CD4-positive, alpha-beta T cell treated with Interferon alpha-2 for 1 hour (primary cell): ENCODE measurements around the gene SPATA2.

Experiments
- DNase-seq, 2 donors: peaks; one replicate each; pipeline ENCODE4 v3.0.0-alpha.2; 2020 to 2022

The SPATA2 gene

GRCh38 chr20:49929142-49929494 lies 13.8 kb upstream of the SPATA2 start:
- DNase-seq: no peak

- peak; percentile 78 to 86 for DNase-seq
Observed at GRCh38 chr20:49928411-49929141, 13.2 kb upstream of the SPATA2 start.

GRCh38 chr20:49925901-49926454 lies 10.6 kb upstream of the SPATA2 start:
- no peak for DNase-seq

GRCh38 chr20:49924247-49924646 lies 8.9 kb upstream of the SPATA2 start:
- DNase-seq: no peak

- no peak for DNase-seq
Observed at GRCh38 chr20:49919461-49919860, 4.1 kb upstream of the SPATA2 start.

- DNase-seq: no peak
Observed at GRCh38 chr20:49919009-49919408, 3.7 kb upstream of the SPATA2 start.

- no peak for DNase-seq
Observed at GRCh38 chr20:49918446-49918845, 3.1 kb upstream of the SPATA2 start.

- DNase-seq: peak in 1 of 2 donors; percentile 33
Observed at GRCh38 chr20:49916146-49917002, 1.0 kb upstream of the SPATA2 start.

- DNase-seq: no peak
Observed at GRCh38 chr20:49915118-49915379, 280 bp downstream of the SPATA2 start.

- peak in 1 of 2 donors; percentile 41 for DNase-seq
Observed at GRCh38 chr20:49914310-49915117, 815 bp downstream of the SPATA2 start.

GRCh38 chr20:49913399-49914047 lies 1.8 kb downstream of the SPATA2 start:
- DNase-seq: no peak

- DNase-seq: no peak
Observed at GRCh38 chr20:49910340-49910706, 5.0 kb downstream of the SPATA2 start.

- no peak for DNase-seq
Observed at GRCh38 chr20:49909499-49910339, 5.6 kb downstream of the SPATA2 start.

GRCh38 chr20:49908258-49908565 lies 7.1 kb downstream of the SPATA2 start:
- DNase-seq: no peak

- no peak for DNase-seq
Observed at GRCh38 chr20:49907405-49908257, 7.7 kb downstream of the SPATA2 start.

GRCh38 chr20:49906615-49907154 lies 8.6 kb downstream of the SPATA2 start:
- DNase-seq: no peak

- no peak for DNase-seq
Observed at GRCh38 chr20:49906101-49906604, 9.2 kb downstream of the SPATA2 start.

GRCh38 chr20:49905415-49906091 lies 9.8 kb downstream of the SPATA2 start:
- DNase-seq: no peak

GRCh38 chr20:49904440-49905214 lies 10.7 kb downstream of the SPATA2 start:
- no peak for DNase-seq
